Central memory CD4-positive, alpha-beta T cell (primary cell): ENCODE data around the gene MPIG6B.

Source experiments
- DNase-seq: peaks from one replicate; pipeline ENCODE4 v3.0.0; 2022

MPIG6B gene

DNA sequence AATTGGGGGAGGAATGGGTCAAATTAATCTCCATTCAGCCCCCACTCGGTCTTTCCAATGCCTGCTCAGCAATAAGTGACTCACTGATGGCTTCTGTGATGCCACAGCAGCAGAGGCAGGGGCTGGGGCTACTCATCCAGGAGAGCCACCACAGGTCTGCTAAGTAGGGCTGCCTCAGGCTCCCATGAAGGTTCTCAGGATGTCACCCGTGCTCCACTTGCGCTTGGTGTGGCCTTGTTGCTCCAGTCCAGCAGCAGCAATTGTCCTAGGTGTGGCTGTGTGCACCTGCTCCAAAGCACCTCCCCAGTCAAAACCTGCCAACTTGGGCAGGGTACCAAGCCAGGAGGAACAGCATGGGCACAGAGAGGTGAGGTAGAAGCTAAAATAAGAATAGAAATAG is 1.0 kb upstream of the MPIG6B start:
- DNase-seq: no peak

GRCh38 chr6:31723980-31724691 is 963 bp downstream of the MPIG6B start:
- no peak for DNase-seq

DNA sequence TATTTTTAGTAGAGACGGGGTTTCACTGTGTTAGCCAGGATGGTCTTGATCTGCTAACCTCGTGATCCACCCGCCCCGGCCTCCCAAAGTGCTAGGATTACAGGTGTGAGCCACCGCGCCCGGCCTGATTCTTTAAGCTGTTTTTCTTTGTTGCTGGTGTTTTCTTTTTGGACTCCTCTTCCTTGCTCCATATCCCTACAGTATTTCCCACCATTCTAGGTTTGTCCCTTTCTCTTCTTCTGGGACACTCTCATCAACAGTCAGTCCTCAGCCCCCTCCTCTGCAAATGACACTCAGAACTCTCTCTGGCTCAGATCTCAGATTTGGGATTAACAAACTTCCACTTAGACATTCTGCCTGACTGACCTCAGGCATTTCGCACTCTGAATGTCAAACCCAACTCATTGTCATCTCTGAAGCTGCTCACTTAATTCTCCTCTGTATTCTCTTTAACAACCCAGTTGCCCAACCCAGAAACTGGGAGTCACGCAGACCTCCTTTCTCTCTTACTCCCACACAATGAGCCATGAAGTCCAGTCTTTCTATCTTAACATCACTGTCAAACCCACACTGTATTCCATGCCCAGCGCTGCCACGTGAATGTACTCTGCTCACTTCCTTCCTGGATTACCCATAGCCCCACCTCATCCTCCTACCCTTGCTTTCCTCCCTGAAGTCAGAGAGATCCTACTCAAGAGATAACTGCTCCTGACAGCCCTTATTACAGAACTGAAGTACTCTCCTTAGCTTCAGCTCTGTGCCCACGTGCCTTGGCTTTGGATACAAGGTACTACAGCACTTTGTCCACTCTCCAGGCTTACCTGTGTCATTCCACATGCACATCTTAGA is 2.6 kb downstream of the MPIG6B start:
- no peak for DNase-seq

DNA sequence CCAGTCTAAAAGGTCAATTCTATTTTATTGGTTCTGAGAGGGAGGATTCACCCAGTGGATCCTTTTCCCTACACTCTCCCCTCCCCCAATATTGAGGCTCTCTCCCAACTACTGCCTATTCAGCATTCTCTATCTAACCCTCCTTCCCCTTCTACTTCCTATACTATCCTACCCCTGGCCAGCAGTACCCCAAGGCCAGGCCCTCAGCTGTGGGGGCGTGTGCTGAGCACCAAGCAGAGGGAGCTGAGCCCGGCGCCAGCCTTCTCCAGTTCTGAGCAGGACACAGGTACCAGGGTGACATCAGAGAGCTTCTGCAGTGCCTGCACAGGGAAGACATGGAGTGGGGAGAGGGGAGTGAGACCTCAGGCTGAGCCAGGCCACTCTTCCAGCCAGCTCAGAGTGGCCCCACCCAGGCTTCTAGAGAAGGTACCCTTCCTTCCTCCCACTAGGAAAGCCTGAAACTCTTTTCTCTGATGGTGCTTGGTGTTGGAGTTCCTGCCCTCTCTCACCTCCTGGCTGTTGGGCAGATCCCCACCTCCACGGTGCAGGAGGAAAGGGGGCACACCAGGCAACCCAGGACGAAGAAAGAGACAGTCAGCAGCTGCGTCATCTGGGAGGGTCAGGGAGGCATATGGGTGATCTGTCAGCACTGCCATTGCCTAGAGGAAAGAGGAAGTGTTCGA is 4.0 kb downstream of the MPIG6B start:
- DNase-seq: no peak

- no peak for DNase-seq
Measured at GRCh38 chr6:31727717-31728671, 4.8 kb downstream of the MPIG6B start.

DNA sequence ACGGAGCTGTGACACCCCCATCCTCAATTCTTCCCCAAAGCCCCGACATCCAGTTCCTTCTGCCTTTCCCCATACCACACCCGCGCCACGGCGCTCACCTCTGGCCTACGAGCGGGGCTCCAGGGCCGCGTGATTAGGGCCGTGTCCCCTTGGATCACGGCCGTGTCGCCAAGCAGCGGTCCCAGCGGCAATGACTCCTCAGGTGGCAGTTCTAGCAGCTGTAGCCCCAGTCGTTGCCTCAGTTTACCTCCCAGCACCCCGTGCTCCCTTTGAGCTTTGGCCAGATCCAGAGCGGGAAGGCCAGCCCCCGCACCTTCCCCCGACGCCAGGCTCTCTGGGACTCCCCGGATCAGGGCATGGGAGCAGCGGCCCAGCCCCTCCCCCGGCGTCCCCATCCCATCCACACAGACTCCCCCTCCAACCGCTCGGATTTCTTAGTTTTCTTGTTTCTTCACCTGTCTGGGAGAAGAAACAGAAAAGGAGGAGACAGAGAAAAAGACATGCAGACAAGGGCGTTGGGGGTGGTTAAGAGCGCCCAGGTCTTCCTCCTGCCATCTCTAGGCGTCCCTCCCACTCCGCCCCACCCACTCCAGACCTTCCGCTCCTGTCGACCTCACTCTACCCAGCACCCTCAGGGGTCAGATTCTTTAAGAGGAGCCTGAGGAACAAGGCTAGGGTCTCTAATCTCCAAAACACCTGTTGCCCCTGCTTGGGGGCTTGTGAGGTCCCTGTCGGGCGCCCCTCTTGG is 5.8 kb downstream of the MPIG6B start, which contains the start of gene DDAH2:
DDAH2 (minus strand) TSS at position 533 of the 748 bp plus-strand sequence; CDS start at position 395, 138 bp downstream.
- DNase-seq: no peak

GRCh38 chr6:31729515-31729978 is 6.4 kb downstream of the MPIG6B start:
- DNase-seq: peak; percentile 74

- DNase-seq: peak; percentile 54
Measured at GRCh38 chr6:31729979-31730630, 6.9 kb downstream of the MPIG6B start.

DNA sequence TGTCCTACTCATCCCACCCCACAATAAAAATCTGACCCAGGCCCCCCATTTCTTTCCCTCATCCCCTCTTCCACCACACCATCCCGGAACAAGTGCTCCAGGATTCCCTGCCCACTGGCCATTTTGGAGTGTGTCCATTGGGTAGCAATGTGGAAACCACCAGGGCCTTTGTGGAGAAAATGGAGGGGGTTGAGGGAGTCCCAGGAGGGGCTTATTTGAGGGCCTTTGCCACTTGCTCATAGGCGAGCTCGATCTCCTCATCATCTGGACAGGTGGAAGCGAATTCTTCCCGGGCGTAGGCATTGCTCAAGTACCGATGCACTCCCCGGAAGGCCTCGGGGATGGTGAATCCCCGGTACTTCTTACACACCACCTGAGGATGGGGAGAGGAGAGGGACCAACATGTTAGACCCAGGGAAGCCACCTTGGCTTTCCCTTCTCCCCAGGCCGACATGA is 7.5 kb downstream of the MPIG6B start:
- DNase-seq: no peak

DNA sequence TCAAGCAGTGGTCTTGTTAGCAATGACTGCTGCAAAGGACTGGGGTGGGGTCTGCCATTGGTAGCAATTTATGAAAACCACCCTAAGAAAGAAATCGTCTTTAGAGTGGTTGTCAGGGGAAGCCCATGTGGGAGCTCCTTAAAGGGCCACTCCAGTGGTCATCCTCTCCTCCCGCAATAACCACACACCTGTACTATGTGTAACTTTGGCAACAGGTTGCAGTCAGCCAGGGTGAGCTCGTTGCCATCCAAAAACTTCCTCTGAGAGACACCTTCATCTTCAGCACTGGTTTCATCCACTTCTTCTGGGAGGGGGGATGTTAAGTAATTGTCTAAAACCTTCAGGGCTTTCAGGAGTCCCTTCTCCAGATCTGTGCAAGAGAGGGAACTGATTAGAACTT is 8.9 kb downstream of the MPIG6B start:
- DNase-seq: no peak

DNA sequence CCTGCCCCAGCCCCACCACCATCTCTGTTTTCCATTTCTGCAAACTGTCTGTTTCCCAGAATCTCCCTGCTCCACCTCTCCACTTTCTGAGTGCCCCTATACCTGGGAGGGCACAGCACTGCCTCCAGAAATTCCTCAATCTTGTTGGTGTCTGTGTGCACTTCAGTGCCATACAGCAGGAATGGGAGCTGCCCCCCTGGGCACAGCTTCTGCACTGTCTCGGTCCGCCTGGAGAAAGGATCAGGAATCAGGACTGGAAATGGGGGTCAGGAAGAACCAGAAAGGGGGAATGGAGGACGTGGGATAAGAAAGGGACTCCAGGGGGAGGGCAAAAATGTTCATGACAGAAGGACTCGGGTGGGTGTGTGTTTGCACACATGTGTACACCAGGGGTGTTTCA is 10.6 kb downstream of the MPIG6B start:
- DNase-seq: no peak

- DNase-seq: no peak
Measured at GRCh38 chr6:31734247-31734820, 11.2 kb downstream of the MPIG6B start.

- DNase-seq: peak; percentile 40
Measured at GRCh38 chr6:31734821-31735406, 11.7 kb downstream of the MPIG6B start.

GRCh38 chr6:31736021-31736767 is 13.0 kb downstream of the MPIG6B start, which contains the start of gene CLIC1:
Gene CLIC1 (minus strand): TSS chr6:31736530. CDS start chr6:31736300, 230 bp downstream.
- DNase-seq: peak; percentile 47

DNA sequence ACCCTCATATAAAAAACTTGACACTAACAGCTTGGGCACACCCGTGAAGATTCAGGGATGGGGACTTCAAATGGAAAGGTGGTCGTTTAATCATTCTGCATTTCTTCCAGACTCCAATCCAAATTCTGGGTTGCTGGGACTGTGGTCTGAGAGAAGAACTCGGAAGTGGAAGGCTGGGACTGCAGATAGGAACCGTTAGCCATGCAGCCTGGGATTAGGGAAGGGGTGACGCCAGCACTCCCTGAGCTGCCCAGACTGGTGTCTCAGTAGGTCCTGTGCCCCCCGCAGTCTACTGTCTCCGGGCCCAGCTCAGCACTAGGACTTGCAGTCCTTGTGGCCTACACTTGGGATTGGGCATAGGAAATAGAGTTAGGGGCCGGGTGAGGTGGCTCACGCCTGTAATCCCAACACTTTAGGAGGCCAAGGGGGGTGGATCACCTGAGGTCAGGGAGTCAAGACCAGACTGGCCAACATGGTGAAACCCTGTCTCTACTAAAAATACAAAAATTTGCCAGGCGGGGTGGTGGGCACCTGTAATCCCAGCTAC is 13.7 kb downstream of the MPIG6B start:
- no peak for DNase-seq

GRCh38 chr6:31737315-31737990 is 14.3 kb downstream of the MPIG6B start:
- no peak for DNase-seq

GRCh38 chr6:31737991-31738979 is 15.1 kb downstream of the MPIG6B start:
- peak; percentile 83 for DNase-seq
